NCI-H82 (cell line): Measurements from ENCODE around the gene ATM.

Experiments used
- DNase-seq: peaks from one replicate; lab custom pipeline; 2025; lab: John Stamatoyannopoulos, UW

Gene ATM

GRCh38 chr11:108222574-108223347 lies at the start of gene ATM, which contains the start of gene NPAT:
Gene ATM, plus strand, starts transcription at chr11:108223067. Its CDS starts 4,558 bp downstream, at chr11:108227625.
Gene NPAT, minus strand, starts transcription at chr11:108222638. Its CDS starts 102 bp downstream, at chr11:108222536.
- DNase-seq: peak; percentile 98

GRCh38 chr11:108177570-108177969 lies 45.3 kb upstream of the ATM start:
- no peak for DNase-seq

GRCh38 chr11:108193725-108194124 lies 29.1 kb upstream of the ATM start:
- no peak for DNase-seq

- no peak for DNase-seq
Observed at GRCh38 chr11:108196901-108197300, 26.0 kb upstream of the ATM start.

GRCh38 chr11:108197351-108197750 lies 25.5 kb upstream of the ATM start:
- no peak for DNase-seq

- no peak for DNase-seq
Observed at GRCh38 chr11:108198833-108199232, 24.0 kb upstream of the ATM start.

GRCh38 chr11:108199446-108200321 lies 23.2 kb upstream of the ATM start:
- no peak for DNase-seq

GRCh38 chr11:108203075-108203474 lies 19.8 kb upstream of the ATM start:
- no peak for DNase-seq

GRCh38 chr11:108204376-108204775 lies 18.5 kb upstream of the ATM start:
- no peak for DNase-seq

GRCh38 chr11:108204929-108205499 lies 17.9 kb upstream of the ATM start:
- DNase-seq: no peak

GRCh38 chr11:108206171-108206570 lies 16.7 kb upstream of the ATM start:
- no peak for DNase-seq

GRCh38 chr11:108206969-108207682 lies 15.7 kb upstream of the ATM start:
- DNase-seq: no peak

GRCh38 chr11:108207683-108208060 lies 15.2 kb upstream of the ATM start:
- no peak for DNase-seq

- no peak for DNase-seq
Observed at GRCh38 chr11:108210441-108210840, 12.4 kb upstream of the ATM start.

- no peak for DNase-seq
Observed at GRCh38 chr11:108213784-108214183, 9.1 kb upstream of the ATM start.

- DNase-seq: no peak
Observed at GRCh38 chr11:108216988-108217387, 5.9 kb upstream of the ATM start.

- no peak for DNase-seq
Observed at GRCh38 chr11:108218455-108218854, 4.4 kb upstream of the ATM start.

GRCh38 chr11:108218912-108219783 lies 3.7 kb upstream of the ATM start:
- DNase-seq: no peak

GRCh38 chr11:108220721-108221336 lies 2.0 kb upstream of the ATM start:
- no peak for DNase-seq

- no peak for DNase-seq
Observed at GRCh38 chr11:108221371-108221770, 1.5 kb upstream of the ATM start.
